Stimulated activated CD4-positive, alpha-beta T cell treated with anti-CD3 and anti-CD28 coated beads, Interleukin-1b, Interleukin-23, amount 100 ng/mL, for 4 hours (primary cell): ENCODE measurements around the gene RHOXF1.
"Not testable (repeated sequence)": the region's sequence is repeated elsewhere in the genome, so short reads cannot be mapped to it uniquely, and the experiment has no call there.

ENCODE experiments used
- DNase-seq, 2 donors: peaks; one replicate each; pipeline ENCODE4 v3.0.0-alpha.2; 2020; ENCODE audit warnings: low read depth in 2 of 2

Gene RHOXF1

GRCh38 chrX:120085553-120086185 lies 30.0 kb downstream of the RHOXF1 start:
- not testable (repeated sequence) for DNase-seq

- DNase-seq: not testable (repeated sequence)
These were observed 38.1 kb downstream of the RHOXF1 start, which contains the start of gene RHOXF2B for GRCh38 chrX:120077590-120077989. Gene RHOXF2B, minus strand, starts transcription at chrX:120077690. Its CDS starts 138 bp downstream, at chrX:120077552.

GRCh38 chrX:120066169-120066568 lies 49.5 kb downstream of the RHOXF1 start:
- DNase-seq: not testable (repeated sequence)
